Measurements from ENCODE around the gene ABCD2.

DNA sequence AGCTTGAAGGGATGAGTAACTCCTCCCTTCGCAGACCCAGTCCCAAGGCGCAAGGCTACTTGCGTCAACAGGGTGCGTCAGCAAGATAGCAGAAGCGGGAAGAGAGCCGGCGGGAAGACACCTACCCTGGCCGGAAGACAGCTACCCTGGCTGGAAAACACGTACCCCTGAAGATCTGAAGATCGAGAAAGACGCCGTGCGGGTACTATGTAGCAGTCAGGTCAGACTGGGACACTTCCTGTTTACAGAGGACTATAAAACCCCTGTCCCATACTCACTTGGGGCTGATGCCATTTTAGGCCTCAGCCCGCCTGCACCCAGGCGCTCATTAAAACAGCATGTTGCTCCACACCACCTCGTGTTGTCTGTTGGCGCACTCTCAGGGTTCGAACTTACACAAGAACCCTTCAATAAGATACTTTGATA is 80.9 kb downstream of the ABCD2 start:
- TF ChIP-seq, protein P1, sequence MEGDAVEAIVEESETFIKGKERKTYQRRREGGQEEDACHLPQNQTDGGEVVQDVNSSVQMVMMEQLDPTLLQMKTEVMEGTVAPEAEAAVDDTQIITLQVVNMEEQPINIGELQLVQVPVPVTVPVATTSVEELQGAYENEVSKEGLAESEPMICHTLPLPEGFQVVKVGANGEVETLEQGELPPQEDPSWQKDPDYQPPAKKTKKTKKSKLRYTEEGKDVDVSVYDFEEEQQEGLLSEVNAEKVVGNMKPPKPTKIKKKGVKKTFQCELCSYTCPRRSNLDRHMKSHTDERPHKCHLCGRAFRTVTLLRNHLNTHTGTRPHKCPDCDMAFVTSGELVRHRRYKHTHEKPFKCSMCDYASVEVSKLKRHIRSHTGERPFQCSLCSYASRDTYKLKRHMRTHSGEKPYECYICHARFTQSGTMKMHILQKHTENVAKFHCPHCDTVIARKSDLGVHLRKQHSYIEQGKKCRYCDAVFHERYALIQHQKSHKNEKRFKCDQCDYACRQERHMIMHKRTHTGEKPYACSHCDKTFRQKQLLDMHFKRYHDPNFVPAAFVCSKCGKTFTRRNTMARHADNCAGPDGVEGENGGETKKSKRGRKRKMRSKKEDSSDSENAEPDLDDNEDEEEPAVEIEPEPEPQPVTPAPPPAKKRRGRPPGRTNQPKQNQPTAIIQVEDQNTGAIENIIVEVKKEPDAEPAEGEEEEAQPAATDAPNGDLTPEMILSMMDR (IDR thresholded peaks at IDR 0.05) = no peak
- no peak for TF ChIP-seq POLR2A (IDR thresholded peaks at IDR 0.05)
